HEK293 (cell line): ENCODE measurements around the gene INTS7.
A peak's percentile ranks its signal among the peaks of the same experiment; 100 is the strongest.

ENCODE experiments used
- CTCF ChIP-seq: fragments of 450-650 bp; formaldehyde crosslinking; IDR thresholded peaks from 2 replicates; pipeline ENCODE4 v1.5.1; 2016; ENCODE audit warnings: missing biosample characterization, missing genetic modification characterization
- REST ChIP-seq: fragments of 450-650 bp; formaldehyde crosslinking; IDR thresholded peaks from 2 replicates; pipeline ENCODE4 v1.5.1; 2016; ENCODE audit warnings: missing biosample characterization, missing genetic modification characterization
- TCF7L2 ChIP-seq: IDR thresholded peaks from 2 replicates; pipeline ENCODE4 v1.6.1; 2011; ENCODE audit warnings: low read depth, mild to moderate bottlenecking, inconsistent platforms, low read length, moderate library complexity, borderline replicate concordance
- TRIM28 ChIP-seq: IDR thresholded peaks from 2 replicates; pipeline ENCODE4 v1.6.1; 2011; ENCODE audit warnings: low read length, control low read depth, borderline replicate concordance
- YY1 ChIP-seq: fragments of 450-650 bp; formaldehyde crosslinking; IDR thresholded peaks from 2 replicates; pipeline ENCODE4 v1.5.1; 2018; ENCODE audit warnings: missing biosample characterization, missing genetic modification characterization
- ZEB2 ChIP-seq: fragments of 450-650 bp; formaldehyde crosslinking; IDR thresholded peaks from 2 replicates; pipeline ENCODE4 v1.5.1; 2016; ENCODE audit warnings: missing biosample characterization, missing genetic modification characterization
- ZNF184 ChIP-seq: fragments of 450-650 bp; IDR thresholded peaks from 2 replicates; pipeline ENCODE4 v1.5.1; 2018; ENCODE audit warnings: missing biosample characterization, mild to moderate bottlenecking, missing genetic modification characterization
- ZNF777 ChIP-seq: fragments of 450-650 bp; formaldehyde crosslinking; IDR thresholded peaks from 2 replicates; pipeline ENCODE4 v1.5.1; 2017; ENCODE audit warnings: missing biosample characterization, missing genetic modification characterization, borderline replicate concordance
- ZSCAN16 ChIP-seq: fragments of 450-650 bp; formaldehyde crosslinking; IDR thresholded peaks from 2 replicates; pipeline ENCODE4 v1.5.1; 2016; ENCODE audit warnings: missing biosample characterization, missing genetic modification characterization

GRCh38 chr1:212012034-212012740, 23.2 kb downstream of the INTS7 start:
- no peak for TF ChIP-seq TRIM28
- TF ChIP-seq CTCF (tag by site-specific recombination), result peak; percentile 59
- TF ChIP-seq TCF7L2, result no peak
- no peak for TF ChIP-seq REST
- TF ChIP-seq ZNF184 (tag by site-specific recombination), result no peak
- no peak for TF ChIP-seq ZSCAN16 (tag by site-specific recombination)
- TF ChIP-seq ZEB2 (tag by site-specific recombination), result peak; percentile 56; the same call in 1 of the 2 replicates
- TF ChIP-seq YY1 (tag by site-specific recombination), result no peak
- no peak for TF ChIP-seq ZNF777 (tag by site-specific recombination)
